Heart left ventricle (tissue), 13 donors: ENCODE results near the gene PEAK1.

Experiments used
- POLR2A ChIP-seq, 2 donors: fragments of 450-650 bp; IDR thresholded peaks; one replicate each; pipeline ENCODE4 v1.6.1; 2017; ENCODE audit warnings: antibody characterized with exemption in 2 of 2, mild to moderate bottlenecking in 2 of 2, moderate library complexity in 2 of 2
- TF ChIP-seq, protein P1 (sequence below), 12 donors: fragments of 200-600 bp; sonication (generic) in 4 of 12; IDR thresholded peaks; one replicate each; pipeline versions ENCODE4 v1.5.0 to v1.8.0; 2018 to 2022; ENCODE audit warnings: antibody characterized with exemption in 12 of 12, mild to moderate bottlenecking in 5 of 12
- donor health status: ischemic (EF 13 %, LVEDD 7.1; RV severe dilation, severe dysfunction).
- donor health status: DM: no; HTN: yes; CAD: no.
- donor health status: DM: no; HTN: no; CAD: no.
- donor health status: ischemic (EF 25% LVEDD 6.9; RV normal size, moderate dysfunction).
- donor health status: ischemic (EF 25% LVEDD 5.7; RV mildly dilated, moderate dysfunction).
- donor health status: ischemic (EF 35%, LVEDD 5.7; RV mildly dilated, moderate dysfunction).
- donor health status: nonischemic (EF 11% LVEDD 7.7; RV severe dilation, severe dysfunction).
- donor health status: DM: yes; HTN: yes; CAD: no.
- donor health status: PGD.
- donor health status: ischemic (EF 29% LVEDD 5.4; RV normal size, mild dysfunction).
- donor health status: nonischemic (EF 23%, LVEDD 6.1; RV moderate dilation, normal function).

DNA sequence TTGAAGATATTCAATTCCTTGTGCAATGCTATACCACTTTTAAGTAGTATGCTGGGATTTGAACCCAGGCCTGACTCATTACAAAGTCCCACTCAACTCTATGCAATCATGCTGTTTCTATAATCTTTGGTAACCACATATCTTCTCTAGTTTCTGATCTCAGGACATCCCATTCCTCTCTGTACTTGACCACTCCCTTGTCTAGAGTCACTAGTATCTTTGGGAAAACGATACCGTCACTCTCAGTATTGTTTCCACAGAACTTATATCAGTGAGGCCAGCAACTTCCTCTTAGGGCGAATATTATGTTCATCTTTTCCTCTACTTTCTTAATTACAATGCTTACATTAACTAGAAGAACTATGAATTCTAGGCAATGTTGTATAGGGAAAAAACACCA, 211.7 kb downstream of the PEAK1 start:
- TF ChIP-seq, protein P1, sequence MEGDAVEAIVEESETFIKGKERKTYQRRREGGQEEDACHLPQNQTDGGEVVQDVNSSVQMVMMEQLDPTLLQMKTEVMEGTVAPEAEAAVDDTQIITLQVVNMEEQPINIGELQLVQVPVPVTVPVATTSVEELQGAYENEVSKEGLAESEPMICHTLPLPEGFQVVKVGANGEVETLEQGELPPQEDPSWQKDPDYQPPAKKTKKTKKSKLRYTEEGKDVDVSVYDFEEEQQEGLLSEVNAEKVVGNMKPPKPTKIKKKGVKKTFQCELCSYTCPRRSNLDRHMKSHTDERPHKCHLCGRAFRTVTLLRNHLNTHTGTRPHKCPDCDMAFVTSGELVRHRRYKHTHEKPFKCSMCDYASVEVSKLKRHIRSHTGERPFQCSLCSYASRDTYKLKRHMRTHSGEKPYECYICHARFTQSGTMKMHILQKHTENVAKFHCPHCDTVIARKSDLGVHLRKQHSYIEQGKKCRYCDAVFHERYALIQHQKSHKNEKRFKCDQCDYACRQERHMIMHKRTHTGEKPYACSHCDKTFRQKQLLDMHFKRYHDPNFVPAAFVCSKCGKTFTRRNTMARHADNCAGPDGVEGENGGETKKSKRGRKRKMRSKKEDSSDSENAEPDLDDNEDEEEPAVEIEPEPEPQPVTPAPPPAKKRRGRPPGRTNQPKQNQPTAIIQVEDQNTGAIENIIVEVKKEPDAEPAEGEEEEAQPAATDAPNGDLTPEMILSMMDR (IDR thresholded peaks at IDR 0.05) = no peak
- TF ChIP-seq POLR2A (IDR thresholded peaks at IDR 0.05) = no peak
